Measurements from ENCODE around the gene CNPY3. TPM values are rescaled to one million over a fixed set of nuclear protein-coding genes. Genes with fewer than 3 reads are reported as not detected.
A peak's percentile ranks its signal among the peaks of the same experiment; 100 is the strongest.

Gene CNPY3
- total and polyA plus RNA-seq, 2 of the 13 experiments (the other 11 are each of a cell fraction or from before 2014, with no cell fraction given) = 42.3 to 60.2 TPM

GRCh38 chr6:42928986-42929820 lies at the start of gene CNPY3 (continued):
- TF ChIP-seq TFDP1 (CRISPR knock-in tag; IDR thresholded peaks at IDR 0.05; ENCODE audit: borderline replicate concordance) (peak; percentile 100), KDM5B (CRISPR knock-in tag; IDR thresholded peaks at IDR 0.05; ENCODE audit: borderline replicate concordance) (peak; percentile 100), ZNF354B (CRISPR knock-in tag; IDR thresholded peaks at IDR 0.05) (peak; percentile 96), PITX1 (CRISPR knock-in tag; IDR thresholded peaks at IDR 0.05) (peak; percentile 88), ZNF382 (CRISPR knock-in tag; IDR thresholded peaks at IDR 0.05; ENCODE audit: borderline replicate concordance) (no peak), KDM2A (CRISPR knock-in tag; IDR thresholded peaks at IDR 0.05; ENCODE audit: borderline replicate concordance, low read depth) (peak; percentile 89), ARNT (IDR thresholded peaks at IDR 0.05) (no peak), IRX3 (CRISPR knock-in tag; IDR thresholded peaks at IDR 0.05; ENCODE audit: borderline replicate concordance, low read depth) (peak; percentile 99), CBX2 (IDR thresholded peaks at IDR 0.05; ENCODE audit: low read depth, low read length) (no peak), CBX2 (CRISPR knock-in tag; IDR thresholded peaks at IDR 0.05; ENCODE audit: low read depth) (peak; percentile 23; the same call in 1 of the 2 replicates), ZFP91 (CRISPR knock-in tag; IDR thresholded peaks at IDR 0.05; ENCODE audit: borderline replicate concordance) (peak; percentile 97), ZNF317 (CRISPR knock-in tag; IDR thresholded peaks at IDR 0.05) (no peak; the same call in 1 of the 2 replicates), SNAPC4 (CRISPR knock-in tag; IDR thresholded peaks at IDR 0.05) (peak; percentile 96), GTF2F1 (IDR thresholded peaks at IDR 0.05; ENCODE audit: low read length) (no peak), POGZ (CRISPR knock-in tag; IDR thresholded peaks at IDR 0.05) (peak; percentile 94), SIN3B (IDR thresholded peaks at IDR 0.05; ENCODE audit: low read length) (no peak)
- TF ChIP-seq, protein P1, sequence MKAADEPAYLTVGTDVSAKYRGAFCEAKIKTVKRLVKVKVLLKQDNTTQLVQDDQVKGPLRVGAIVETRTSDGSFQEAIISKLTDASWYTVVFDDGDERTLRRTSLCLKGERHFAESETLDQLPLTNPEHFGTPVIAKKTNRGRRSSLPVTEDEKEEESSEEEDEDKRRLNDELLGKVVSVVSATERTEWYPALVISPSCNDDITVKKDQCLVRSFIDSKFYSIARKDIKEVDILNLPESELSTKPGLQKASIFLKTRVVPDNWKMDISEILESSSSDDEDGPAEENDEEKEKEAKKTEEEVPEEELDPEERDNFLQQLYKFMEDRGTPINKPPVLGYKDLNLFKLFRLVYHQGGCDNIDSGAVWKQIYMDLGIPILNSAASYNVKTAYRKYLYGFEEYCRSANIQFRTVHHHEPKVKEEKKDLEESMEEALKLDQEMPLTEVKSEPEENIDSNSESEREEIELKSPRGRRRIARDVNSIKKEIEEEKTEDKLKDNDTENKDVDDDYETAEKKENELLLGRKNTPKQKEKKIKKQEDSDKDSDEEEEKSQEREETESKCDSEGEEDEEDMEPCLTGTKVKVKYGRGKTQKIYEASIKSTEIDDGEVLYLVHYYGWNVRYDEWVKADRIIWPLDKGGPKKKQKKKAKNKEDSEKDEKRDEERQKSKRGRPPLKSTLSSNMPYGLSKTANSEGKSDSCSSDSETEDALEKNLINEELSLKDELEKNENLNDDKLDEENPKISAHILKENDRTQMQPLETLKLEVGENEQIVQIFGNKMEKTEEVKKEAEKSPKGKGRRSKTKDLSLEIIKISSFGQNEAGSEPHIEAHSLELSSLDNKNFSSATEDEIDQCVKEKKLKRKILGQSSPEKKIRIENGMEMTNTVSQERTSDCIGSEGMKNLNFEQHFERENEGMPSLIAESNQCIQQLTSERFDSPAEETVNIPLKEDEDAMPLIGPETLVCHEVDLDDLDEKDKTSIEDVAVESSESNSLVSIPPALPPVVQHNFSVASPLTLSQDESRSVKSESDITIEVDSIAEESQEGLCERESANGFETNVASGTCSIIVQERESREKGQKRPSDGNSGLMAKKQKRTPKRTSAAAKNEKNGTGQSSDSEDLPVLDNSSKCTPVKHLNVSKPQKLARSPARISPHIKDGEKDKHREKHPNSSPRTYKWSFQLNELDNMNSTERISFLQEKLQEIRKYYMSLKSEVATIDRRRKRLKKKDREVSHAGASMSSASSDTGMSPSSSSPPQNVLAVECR (CRISPR knock-in tag; IDR thresholded peaks at IDR 0.05; ENCODE audit: borderline replicate concordance) = peak; percentile 100
